Activated CD8-positive, alpha-beta memory T cell treated with anti-CD3 and anti-CD28 coated beads, Interleukin-2, amount 50 U/mL, for 48 hours (primary cell): Measurements from ENCODE around the gene MYOM1.
"Not testable (repeated sequence)": the region's sequence is repeated elsewhere in the genome, so short reads cannot be mapped to it uniquely, and the experiment has no call there.

Experiments used
- DNase-seq: peaks from one replicate; pipeline ENCODE4 v3.0.0-alpha.2; 2020

Gene MYOM1

DNA sequence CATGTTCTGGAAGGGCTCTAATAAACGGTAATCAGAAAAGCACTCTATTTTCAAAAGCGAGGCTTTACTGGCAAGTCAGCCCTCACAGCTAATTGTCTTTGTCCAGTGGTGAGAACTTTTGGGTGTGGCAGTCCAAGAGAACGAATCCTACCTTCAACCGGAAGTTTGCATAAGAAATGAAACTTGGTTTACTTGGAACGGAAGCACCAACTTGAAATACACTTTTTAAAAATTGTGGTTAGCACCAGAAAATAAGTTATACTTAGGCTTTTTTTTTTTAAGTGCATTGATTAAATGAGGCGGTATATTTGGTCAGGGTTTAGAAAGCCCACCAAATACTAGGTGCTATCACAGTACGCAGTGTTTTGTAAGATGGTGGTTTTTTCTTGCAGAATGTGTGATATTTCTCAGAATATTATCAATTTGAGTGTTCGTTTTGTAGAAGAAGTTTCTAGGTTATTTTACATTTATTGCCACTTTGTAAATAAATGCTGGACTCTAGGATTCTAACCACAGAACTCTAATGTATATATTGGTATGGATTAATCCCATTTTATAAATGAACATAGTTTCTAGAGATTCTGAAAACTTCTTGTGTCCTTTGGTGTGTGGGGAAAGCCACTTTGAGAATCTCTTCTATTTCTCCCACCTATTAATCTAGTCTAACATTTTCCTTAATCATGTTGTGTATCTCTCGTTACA, 29.0 kb upstream of the MYOM1 start:
- DNase-seq, result no peak

DNA sequence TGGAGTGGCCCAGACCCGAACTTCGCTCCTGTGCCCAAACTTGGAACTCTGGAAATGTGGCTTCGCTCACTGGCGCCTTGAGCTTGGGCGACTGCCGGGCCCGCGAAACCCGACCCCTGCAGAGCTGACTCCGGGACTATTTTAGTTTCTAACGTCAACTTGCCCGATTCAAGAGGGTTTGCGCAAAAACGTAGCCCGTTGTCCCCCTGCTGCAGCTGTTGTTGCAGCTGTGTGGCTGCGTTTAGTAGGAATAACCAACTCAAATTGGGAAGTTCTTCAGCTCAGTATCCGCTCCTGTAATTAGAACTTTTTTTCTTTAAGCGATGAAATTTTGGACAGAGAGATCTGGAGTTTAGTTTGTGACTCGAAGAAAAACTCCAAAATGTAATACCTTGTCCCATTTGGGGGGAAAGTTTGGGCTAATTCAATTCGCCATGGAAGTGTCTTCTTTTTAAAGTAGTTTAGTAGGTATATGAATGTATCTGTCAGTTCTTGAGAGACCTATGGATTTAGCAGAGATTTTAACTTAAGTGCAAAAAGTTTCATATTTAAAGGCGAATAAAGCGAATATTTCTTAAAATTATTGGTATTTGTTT, 28.4 kb upstream of the MYOM1 start:
- no peak for DNase-seq

DNA sequence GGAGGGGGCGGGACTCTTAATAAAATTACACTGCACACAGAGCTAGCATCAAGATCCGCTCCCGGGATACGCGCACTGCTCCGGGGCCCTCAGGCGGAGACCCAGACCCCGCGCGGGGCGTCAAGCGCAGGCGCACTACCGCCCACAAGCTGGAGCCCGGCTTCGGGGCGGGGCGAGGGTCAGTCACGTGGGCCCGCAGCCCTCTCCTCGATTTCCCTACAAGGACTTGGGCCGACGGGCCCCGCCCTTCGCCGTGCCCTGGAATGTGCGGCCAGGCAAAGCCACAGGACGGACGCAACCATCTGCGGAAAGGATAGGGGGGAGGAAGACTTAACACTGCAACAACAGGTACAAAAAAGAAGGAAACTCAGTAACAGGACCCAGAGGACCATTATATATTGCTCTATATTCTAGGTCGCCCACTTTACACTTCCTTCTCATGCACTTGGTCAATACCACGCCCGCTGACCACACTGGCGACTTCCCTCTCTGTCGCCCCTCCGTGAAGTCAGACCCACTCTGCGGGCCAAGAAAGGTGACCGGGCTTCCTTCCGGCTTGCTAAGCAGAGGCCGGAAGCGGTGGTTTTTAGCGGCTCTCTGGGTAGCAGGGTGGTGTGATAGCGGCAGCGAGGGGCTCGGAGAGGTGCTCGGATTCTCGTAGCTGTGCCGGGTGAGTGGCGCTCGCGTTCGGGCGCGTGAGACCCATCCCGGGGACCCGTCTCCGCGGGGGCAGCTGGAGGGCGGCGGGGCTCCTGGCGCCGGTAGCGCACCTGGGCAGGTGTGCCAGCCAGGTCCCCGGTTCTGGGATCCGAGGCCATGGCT, 27.7 kb upstream of the MYOM1 start, which contains the start of gene MYL12A:
Gene MYL12A, plus strand, starts transcription at position 562 of the 822 bp plus-strand sequence. CDS start 5,447 bp downstream, outside the sequence.
- DNase-seq, result peak; percentile 97

DNA sequence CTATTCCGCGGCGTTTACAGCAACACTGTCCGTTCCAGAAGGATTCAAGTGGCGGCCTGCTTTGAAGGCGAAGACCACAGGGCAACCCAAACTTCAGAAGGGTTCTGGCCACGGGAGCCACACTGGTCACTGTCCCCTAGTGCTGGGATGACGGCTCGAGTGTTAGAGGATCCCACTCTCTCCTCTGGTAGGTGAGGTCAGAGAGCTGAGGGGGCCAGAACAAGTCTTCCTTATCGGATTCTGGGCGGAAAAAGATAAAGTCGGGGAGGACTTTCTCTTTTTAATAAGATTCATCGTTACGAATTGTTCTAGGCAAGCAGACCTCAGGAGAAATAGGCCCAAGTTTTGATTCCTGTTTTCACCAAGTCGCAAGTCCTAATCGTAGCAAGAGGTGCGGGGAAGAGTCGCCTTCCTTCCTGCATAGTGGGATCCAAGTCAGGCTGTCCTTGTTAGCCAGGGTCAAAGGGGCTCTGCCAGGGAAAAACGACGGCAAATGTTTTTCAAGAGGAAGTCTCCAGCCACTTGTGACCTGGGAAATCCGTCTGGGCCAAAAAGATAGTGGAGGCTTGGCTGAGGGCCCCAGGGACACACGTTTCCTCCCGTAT, 27.0 kb upstream of the MYOM1 start:
- peak; percentile 67 for DNase-seq

DNA sequence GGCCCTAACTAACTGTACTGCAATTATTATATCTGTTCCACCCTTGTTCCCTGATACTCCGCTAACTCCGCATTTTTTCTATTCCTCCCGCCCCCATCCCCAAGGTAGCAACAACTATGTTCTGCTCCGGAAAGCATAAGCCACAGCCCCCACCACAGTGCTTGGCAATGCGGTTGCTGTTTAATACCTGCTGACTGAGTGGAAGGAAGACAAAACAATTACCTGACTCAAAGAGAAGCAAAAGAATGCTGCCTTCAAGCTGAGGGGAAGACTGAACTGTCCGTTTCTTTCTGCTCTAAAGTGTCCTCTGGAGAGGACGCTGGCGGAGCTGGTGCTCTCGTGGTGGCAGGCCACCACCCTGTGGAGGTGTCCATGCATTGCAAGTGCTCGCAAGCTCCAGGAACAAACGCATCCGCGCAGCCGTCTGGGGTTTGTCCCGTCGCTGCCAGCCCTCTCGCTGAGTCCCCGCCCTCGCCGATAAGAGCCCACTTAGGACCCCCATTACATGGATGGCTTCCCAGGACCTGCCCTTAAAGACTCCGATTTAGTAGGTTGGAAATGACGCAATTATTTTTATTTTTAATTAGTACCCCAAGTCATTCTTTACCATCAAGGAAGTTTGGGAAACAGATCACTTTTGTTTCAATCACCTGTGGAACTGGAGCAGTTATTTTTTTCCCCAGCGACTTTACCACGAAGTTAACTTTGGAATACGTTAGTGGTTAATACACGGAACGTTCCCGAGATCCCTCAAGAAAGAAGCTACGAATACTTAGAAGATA, 26.3 kb upstream of the MYOM1 start:
- peak; percentile 89 for DNase-seq

DNA sequence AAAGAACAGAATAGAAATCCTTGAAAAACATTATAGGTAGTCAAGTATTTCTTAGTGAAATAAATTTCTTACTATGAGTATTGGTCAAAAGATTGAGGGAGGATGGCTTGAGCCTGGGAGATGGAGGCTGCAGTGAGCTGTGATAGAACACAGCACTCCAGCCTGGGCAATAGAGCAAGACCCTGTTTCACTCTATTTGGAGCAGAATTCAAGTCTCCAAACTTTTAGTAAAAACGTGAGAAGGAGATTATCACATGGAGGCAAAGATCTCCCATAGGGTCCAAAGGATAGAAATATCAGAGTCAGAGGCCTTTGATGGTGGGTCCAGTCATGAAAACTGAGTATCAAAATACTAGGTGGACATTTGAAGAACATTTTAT, 25.4 kb upstream of the MYOM1 start:
- DNase-seq, result no peak

DNA sequence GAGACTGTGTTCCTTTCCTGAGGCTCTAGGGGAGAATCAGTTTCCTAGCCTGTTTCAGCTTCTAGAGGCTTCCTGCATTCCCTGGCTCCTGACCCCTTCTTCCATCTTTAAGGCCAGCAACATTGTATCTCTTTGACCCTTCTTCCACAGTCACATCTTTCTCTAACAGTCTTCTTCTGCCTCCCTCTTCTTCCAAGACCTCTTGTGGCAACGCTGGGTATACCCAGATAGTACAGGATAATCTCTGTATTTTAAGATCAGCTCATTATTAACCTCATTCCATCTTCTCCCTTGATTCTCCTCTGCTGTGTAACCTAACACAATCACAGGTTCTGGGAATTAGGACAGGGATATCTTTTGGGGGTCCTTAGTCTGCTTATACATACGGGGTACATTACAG, 19.0 kb upstream of the MYOM1 start:
- DNase-seq, result no peak

DNA sequence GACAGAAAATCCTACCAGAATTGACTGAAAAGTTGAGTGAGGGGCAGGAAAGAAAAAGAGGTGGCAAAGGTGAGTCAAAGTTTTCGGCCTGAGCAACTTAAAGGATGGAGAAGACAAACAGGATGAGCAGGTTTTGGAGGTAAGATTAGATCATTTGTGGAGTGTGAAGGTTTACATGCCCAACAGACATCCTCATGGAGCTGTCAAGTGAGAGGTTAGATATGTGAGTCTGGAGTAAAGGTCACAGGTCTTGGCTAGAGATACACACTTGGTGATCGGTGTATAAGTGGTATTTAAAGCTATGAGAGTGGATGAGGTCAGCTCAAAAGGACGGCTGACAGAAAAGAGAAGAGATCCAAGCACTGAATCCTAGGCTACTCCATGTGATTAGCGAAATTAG, 16.7 kb upstream of the MYOM1 start:
- DNase-seq, result no peak

DNA sequence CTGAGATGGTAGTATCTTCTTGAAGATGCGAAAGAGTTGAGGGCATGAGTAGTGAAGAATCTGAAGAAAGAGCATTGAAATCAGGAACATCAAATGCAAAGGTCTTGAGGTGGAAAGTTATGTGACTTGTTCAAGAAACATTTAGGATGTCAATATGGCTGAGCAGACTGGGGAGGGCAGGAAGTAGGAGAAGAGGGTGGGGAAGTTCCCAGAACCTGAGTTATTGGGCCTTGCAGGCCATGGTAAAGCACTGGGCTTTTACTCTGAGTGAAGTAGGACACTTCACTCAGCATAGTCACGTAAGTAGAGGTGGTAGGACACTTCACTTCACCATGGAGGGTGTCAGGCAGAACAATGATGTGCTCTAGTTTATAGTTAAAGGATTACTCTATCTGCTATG, 16.1 kb upstream of the MYOM1 start:
- no peak for DNase-seq

DNA sequence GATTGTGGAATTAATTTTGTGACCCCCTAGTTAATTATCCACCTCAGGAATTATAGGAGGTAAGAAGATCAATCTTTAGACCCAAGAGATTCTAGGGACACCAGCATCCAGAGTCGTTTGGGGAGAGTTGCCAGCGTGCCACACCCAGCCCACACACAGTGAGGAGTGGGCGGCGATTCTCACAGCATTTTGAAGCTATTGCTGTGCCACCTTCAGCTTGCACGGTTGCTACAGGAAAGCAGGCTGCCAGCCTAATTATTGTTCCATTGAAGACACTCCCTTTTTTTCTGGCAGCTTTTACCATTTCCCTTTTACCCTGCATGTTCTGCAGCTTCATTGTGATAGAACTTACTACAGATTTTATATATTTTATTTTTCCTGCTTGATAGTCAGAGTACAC, 14.7 kb upstream of the MYOM1 start:
- DNase-seq, result no peak

DNA sequence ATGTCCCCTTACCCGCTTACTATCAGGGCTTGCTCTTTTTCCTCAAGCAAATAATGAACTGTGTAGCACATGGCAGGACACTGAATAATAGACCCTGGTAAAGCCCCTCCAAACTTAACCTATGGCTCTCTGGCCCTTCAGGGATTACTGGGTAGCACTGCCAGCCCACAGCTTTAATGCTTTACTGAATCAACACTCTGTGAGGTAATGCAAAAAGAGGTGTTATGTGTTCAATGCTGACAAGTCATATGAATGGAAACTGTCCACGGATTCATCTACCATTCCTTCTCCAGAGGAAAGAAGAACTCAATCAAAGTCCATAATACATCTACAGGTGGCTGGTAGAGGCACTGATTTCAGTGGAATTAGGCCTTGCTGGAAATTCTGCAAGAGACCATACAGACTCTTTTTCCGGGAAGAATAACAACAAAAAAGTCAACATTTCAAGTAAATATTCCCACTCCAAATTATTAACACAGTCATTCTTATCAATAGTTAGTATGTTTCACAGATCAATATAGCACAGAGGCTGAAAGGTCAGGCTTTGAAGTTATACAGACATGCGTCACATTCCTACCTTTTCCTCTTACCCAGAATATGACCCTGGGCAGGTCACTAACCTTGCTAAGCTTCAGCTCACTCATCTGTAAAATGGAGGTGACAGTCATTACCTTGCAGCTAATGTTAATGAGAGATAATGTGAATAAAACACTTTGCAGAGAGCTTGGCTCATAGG, 13.8 kb upstream of the MYOM1 start:
- no peak for DNase-seq

DNA sequence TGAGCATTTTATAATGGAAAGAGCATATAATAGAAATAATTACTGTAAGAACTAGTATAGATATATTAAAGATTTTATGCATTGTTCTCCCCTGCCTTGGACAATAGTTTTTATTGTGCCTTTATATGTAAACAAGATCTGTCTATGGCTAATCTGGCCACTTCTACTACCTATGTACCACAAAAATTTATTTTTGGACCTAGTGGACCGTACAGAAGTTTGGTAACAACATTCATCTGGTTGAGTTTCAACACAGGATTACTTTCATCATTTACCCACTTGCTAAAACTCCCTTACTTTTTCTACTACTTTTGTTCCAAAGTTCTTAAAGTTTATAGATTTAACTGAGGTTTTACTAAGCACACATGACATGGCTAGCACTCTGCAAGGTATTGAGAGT, 13.2 kb upstream of the MYOM1 start:
- DNase-seq, result no peak

DNA sequence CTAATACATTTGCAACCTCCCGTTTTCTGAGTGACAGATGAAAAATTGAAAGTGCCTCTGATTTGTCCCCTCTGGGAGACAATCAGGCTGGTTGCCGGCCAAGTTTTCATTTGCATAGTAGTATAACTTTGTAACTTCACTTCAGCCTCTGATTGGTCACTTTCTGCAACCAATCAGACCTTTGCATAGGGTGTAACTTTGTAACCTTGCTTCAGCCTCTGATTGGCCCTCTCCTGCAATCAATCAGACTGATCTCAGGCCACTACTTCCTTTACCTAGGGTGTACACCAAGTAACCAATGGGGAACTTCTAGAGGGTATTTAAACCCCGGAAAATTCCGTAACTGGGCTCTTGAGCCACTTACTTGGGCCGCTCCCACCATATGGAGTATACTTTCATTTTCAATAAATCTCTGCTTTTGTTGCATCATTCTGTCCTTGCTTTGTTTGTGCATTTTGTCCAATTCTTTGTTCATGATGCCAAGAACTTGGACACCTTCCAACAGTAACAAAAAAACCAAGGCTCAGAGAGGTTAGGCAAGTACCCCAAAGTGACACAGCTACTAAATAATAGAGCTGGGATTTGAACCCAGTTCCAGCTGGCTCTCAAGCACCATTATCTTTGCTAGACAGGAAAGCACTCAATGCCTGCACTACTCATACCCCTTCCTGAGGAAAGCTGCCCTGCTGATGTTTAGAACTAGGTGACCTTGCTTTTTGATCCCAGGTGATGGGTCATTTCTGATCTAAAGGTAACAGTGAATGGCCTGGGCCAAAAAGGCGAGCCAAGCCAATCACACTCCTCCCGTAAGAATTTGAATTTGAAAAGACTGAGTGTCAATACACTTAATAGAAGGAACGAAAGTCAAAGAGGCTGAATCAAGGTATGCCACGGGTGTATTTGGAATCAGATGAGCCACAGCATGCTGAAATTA, 10.9 kb upstream of the MYOM1 start:
- DNase-seq, result no peak

DNA sequence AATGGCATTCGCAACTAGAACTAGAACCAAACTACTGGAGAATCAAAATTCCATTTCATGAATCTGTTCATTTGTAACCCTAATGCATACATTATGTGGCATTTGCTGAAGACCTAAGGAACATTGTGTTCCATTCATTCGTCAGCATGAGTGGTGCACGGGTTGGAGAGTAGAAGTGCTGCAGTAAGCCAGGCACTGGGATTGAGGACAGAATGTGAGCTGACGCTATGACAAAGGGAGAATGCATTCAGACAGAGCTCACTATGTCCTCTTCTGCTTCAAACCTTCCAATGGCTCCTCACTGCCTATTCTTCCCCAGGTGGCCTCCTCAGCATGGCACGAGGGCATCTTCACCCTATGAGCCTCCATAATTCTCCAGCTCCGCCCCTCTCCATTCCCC, 6.3 kb upstream of the MYOM1 start:
- DNase-seq, result no peak

DNA sequence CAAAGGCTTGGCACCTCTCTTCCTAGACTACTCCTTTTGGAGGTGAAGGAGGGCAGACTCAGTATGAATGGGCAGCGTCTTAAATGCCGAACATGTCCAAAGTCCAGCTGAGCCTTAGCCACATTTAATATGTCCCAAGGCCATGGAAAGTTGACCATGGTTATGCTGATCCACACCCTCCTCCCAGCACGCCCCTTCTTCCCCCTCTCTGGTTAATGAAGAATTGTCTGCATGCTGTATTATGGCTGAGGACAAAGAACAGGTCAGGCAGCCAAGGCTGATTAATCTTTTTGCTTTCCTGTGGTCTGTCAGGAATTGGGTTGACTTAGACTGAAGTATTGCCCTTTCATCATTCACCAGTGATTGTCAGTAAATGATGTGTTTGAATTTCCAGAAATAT, 5.8 kb upstream of the MYOM1 start:
- no peak for DNase-seq

DNA sequence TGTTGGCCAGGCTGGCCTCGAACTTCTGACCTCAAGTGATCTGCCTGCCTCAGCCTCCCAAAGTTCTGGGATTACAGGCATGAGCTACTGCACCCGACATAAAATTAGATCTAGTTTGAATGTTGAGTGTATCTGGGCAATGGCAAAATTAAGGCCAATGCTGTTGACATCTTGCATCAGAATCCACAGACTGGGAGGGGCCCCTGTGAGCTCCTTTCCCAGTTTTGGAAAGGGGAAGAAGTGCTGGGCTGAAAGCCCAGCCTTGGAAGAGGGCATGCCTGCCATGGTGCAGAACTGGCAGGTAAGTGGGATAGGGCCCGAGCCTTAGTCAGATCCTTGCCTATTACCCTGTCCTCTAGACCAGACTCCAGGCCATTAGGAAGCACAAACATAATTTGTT, 4.5 kb upstream of the MYOM1 start:
- no peak for DNase-seq

DNA sequence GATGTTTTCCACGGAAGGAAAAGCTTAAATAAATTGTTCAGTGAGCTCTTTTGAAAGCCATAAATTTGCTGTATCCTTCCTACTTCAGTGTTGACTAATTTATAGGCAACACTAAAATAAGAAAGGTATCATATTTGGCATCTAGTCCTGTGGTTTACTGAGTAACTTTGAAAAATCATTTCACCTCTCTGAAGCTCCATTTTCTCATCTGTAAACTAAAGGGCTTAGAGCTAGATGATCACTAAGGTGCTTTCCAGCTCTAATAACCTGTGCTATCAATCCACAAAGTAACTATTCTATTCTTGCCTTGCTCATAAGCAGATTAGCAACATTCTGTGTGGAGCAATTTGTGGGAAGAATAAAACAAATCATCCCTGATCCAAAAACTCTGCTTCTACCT, 3.6 kb upstream of the MYOM1 start:
- DNase-seq, result no peak

DNA sequence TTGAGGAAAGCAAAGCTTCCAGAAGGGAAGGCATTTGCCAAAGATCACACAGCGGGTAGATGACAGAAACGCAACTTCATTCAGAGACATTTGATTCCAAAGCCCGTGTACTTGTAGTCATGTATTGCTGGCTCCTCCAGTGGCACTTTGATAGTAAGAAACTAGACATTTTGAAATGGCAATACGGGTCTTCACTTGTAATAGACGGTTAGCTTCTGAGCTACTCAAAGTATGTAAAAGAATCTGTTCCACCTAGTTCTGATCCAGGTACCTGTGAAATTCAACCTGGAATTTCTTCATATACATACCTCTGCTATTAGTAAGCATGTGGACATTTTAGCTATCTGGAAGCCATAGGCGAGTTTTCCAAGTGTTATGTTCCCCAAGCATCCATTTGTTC, 1.7 kb upstream of the MYOM1 start:
- no peak for DNase-seq

DNA sequence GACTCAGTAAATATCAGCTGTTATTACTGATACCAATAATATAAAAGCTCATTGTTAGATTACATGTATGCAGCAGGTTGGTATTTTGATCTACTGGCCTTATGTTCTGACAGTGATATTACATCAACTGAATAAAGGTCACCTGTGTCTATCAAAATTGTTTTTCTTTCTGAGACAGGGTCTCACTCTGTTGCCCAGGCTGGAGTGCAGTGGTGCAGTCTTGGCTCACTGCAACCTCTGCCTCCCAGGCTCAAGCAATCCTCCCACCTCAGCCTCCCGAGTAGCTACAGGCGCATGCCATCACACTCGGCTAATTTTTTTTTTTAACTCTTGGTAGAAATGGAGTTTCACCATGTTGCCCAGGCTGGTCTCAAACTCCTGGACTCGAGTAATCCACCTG, 1.1 kb upstream of the MYOM1 start:
- not testable (repeated sequence) for DNase-seq

DNA sequence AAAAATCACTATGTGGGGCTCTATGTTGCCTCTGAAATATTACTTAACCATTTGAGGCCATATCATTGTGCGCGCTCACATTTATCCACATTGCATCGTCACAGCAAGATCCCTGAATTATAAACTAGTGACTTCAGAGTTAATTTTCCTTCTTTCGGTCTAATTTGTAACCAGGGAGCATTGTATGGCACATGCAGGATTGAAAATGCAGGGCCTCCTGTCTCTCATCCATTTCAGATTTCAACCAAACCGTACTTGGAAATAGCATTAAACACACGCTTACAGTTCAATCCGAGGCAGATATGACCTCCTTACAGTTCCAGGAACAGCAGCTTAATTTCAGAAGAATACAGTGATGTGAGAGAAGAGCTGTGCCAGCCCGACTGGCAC, 532 bp downstream of the MYOM1 start:
- no peak for DNase-seq

DNA sequence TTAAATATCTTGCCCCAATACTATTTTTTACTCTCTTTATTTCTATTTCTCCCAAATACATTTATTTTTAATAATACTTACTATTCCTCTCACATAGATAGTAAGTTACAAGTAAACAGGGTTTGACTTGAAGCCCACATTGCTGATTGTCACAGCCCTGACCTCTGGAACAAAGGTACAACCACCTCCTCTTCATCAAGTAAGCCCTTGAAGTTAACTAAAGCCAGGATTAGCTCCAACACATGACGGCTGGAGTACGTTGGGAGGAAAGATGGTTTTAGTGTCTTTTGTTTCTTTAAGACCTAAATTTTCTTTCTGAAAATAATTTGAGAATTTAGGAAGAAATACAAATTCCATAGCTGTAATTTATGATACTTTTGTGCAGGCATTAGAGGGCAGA, 949 bp downstream of the MYOM1 start:
- no peak for DNase-seq
